Activated CD4-positive, alpha-beta T cell treated with anti-CD3 and anti-CD28 coated beads for 36 hours (primary cell): ENCODE data around the gene NDUFV2. TPM values are rescaled to one million over a fixed set of nuclear protein-coding genes. Genes with fewer than 3 reads are reported as not detected.
A peak's percentile ranks its signal among the peaks of the same experiment; 100 is the strongest.

Experiments used
- ATAC-seq: fragments of 200-7000 bp; cut with Tn5 transposase; one replicate; pipeline ENCODE4 v1.10.0; 2021; ENCODE audit warnings: mild to moderate bottlenecking, moderate library complexity
- CTCF ChIA-PET: fragments of 350-600 bp; sonication (Branson Sonifier 250); formaldehyde crosslinking; loops from one replicate; lab custom pipeline; 2021; ENCODE audit warnings: antibody characterized with exemption; lab: Charles Lee
- POLR2A ChIA-PET: fragments of 350-600 bp; sonication (Branson Sonifier 250); formaldehyde crosslinking; loops from one replicate; lab custom pipeline; 2021; ENCODE audit warnings: antibody characterized with exemption, inconsistent platforms; lab: Charles Lee
- DNase-seq: peaks from one replicate; pipeline ENCODE4 v3.0.0-alpha.2; 2020
- H3K27ac Mint-ChIP-seq: one replicate; pipeline ENCODE4 v1.8.0; 2021; ENCODE audit warnings: mixed read lengths
- H3K27me3 Mint-ChIP-seq: one replicate; pipeline ENCODE4 v1.8.0; 2021; ENCODE audit warnings: mixed read lengths
- H3K36me3 Mint-ChIP-seq: one replicate; pipeline ENCODE4 v1.8.0; 2021; ENCODE audit warnings: low read depth, mixed read lengths
- H3K4me1 Mint-ChIP-seq: one replicate; pipeline ENCODE4 v1.8.0; 2021; ENCODE audit warnings: mixed read lengths
- H3K4me3 Mint-ChIP-seq: one replicate; pipeline ENCODE4 v1.8.0; 2021; ENCODE audit warnings: mild to moderate bottlenecking, moderate library complexity, mixed read lengths
- H3K9me3 Mint-ChIP-seq: one replicate; pipeline ENCODE4 v1.8.0; 2021; ENCODE audit warnings: low read depth, mixed read lengths
- intact Hi-C, 2 experiments: fragments of 100-400 bp; cut with DNase I in 1 of 2; cut with micrococcal nuclease in 1 of 2; formaldehyde crosslinking; loops; one replicate each; pipeline versions ENCODE4 v1.14.2 to v1.15.1; 2022 to 2024; cut with DNase I, micrococcal nuclease
- total RNA-seq, 2 experiments: library from RNA; stranded (reverse); gene quantifications; one replicate each; pipeline ENCODE4 v1.2.3, GENCODE V29; 2021

NDUFV2 gene
- total RNA-seq, 2 experiments from 2014 or later = 331 to 372 TPM

DNA sequence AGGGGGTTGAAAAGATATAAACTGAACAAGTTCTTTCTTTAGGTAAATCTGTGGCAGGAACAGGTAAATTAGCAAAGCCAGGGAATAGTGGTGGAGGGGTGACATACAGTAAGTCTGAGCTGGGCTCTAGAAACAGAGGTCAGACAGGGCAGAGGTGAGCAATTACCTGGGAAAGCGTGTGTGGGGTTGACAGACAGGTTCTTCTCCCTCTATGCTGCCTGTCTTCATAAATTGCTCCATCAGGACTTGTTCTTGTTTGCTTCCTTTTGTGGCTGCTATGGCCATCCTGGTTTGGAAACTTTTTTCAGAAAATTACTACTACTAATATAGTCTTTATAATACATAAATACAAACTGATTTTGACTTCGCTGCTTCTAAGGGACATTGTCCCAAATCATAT lies 30.7 kb downstream of the NDUFV2 start:
- peak overlapping the region; percentile 52 for H3K27ac Mint-ChIP-seq
- H3K27me3 Mint-ChIP-seq = no peaks in the 10 kb centered on the region
- H3K4me3 Mint-ChIP-seq = no peak overlapping the region
- ATAC-seq (no peak), DNase-seq (no peak)
- ChIA-PET CTCF (interaction anchor here (1.0 kb wide), 1 partner anchor 51 kb away, joined by 4 read pairs; no protein-coding TSS in a partner anchor), POLR2A (interaction anchor here (0.6 kb wide), 1 partner anchor 15 kb away, joined by 5 read pairs; no protein-coding TSS in a partner anchor)
- H3K36me3 Mint-ChIP-seq = peaks cover 56% of the 10 kb centered on the region
- intact Hi-C loops = no loop called here
- no peaks in the 10 kb centered on the region for H3K9me3 Mint-ChIP-seq
- peaks cover 40% of the 10 kb centered on the region for H3K4me1 Mint-ChIP-seq

GRCh38 chr18:9135081-9135911 lies 32.8 kb downstream of the NDUFV2 start:
- Mint-ChIP-seq H3K9me3 (no peaks in the 10 kb centered on the region), H3K4me3 (peak overlapping the region; percentile 86), H3K4me1 (peaks cover 45% of the 10 kb centered on the region), H3K36me3 (peaks cover 53% of the 10 kb centered on the region), H3K27me3 (no peaks in the 10 kb centered on the region), H3K27ac (peak overlapping the region; percentile 86)
- DNase-seq (no peak), ATAC-seq (no peak)
- intact Hi-C loops = loop anchor here (1.0 to 5.0 kb wide), 4 partner anchors 13 to 528 kb away; partner anchors contain the start of gene RAB12 (in 1 of the 2)
- ChIA-PET POLR2A (interaction anchor here (0.5 to 5.2 kb wide), 6 partner anchors 17 to 53 kb away, joined by 3 to 30 read pairs (median 5); partner anchors contain the start of gene NDUFV2), CTCF (interaction anchor here (0.6 to 1.4 kb wide), 10 partner anchors 8 to 532 kb away, joined by 3 to 6 read pairs (median 4); no protein-coding TSS in a partner anchor)

DNA sequence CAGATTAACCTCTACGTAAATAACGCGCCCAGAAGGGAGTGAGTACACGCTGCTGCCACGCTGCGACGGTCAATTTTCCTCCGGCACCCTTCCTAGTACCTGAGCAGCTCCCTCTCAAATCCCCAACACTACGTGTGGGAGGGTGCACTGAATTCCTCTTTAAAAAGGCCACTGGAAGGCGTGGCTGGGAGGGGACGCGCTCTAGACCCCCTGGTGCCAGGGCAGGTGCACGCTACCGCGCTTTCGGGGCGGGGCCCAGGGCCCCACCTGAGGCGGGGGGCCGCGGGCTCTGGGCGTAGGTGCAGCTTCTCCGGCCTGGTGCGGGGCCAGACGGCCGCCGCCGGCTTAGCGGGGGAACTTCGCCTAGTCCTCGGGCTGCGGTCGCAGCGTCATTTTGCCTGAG lies 33.4 kb downstream of the NDUFV2 start:
- Mint-ChIP-seq H3K4me1 (peaks cover 47% of the 10 kb centered on the region), H3K4me3 (peak overlapping the region; percentile 86), H3K27ac (peak overlapping the region; percentile 96), H3K9me3 (no peaks in the 10 kb centered on the region), H3K27me3 (no peaks in the 10 kb centered on the region), H3K36me3 (peaks cover 50% of the 10 kb centered on the region)
- ChIA-PET POLR2A (interaction anchor here (0.5 to 5.2 kb wide), 6 partner anchors 18 to 53 kb away, joined by 3 to 30 read pairs (median 5); partner anchors contain the start of gene NDUFV2), CTCF (interaction anchor here (0.7 to 1.4 kb wide), 7 partner anchors 9 to 40 kb away, joined by 3 to 6 read pairs (median 4); no protein-coding TSS in a partner anchor)
- peak; percentile 14 for ATAC-seq
- DNase-seq = no peak
- intact Hi-C loops = loop anchor here (1.0 to 5.0 kb wide), 13 partner anchors 14 to 777 kb away; partner anchors contain the start of genes NDUFV2 (in 2 of the 2), MTCL1 (in 1 of the 2), RAB12 (in 1 of the 2) and RALBP1 (in 1 of the 2)

GRCh38 chr18:9136315-9137155 lies 34.0 kb downstream of the NDUFV2 start, which contains the start of gene ANKRD12:
TSS of gene ANKRD12 (plus strand) at chr18:9136781. CDS start at chr18:9182433, 45,652 bp downstream.
- intact Hi-C loops = loop anchor here (1.0 to 5.0 kb wide), 15 partner anchors 18 to 777 kb away; partner anchors contain the start of genes NDUFV2 (in 2 of the 2), MTCL1 (in 1 of the 2), RAB12 (in 1 of the 2) and RALBP1 (in 1 of the 2)
- DNase-seq (peak; percentile 98), ATAC-seq (peak; percentile 75)
- Mint-ChIP-seq H3K27ac (peak within 1 kb of the TSS; percentile 97), H3K4me1 (peaks cover 53% of the 10 kb centered on the region), H3K4me3 (peak within 1 kb of the TSS; percentile 86), H3K9me3 (no peaks in the 10 kb centered on the region), H3K36me3 (peaks cover 52% of the 10 kb centered on the region), H3K27me3 (no peaks in the 10 kb centered on the region)
- CTCF ChIA-PET = interaction anchor here (1.0 to 1.6 kb wide), 4 partner anchors 10 to 53 kb away, joined by 4 to 6 read pairs (median 4); no protein-coding TSS in a partner anchor
- POLR2A ChIA-PET = interaction anchor here (0.6 to 5.2 kb wide), 10 partner anchors 18 to 54 kb away, joined by 3 to 30 read pairs (median 5); partner anchors contain the start of gene NDUFV2

DNA sequence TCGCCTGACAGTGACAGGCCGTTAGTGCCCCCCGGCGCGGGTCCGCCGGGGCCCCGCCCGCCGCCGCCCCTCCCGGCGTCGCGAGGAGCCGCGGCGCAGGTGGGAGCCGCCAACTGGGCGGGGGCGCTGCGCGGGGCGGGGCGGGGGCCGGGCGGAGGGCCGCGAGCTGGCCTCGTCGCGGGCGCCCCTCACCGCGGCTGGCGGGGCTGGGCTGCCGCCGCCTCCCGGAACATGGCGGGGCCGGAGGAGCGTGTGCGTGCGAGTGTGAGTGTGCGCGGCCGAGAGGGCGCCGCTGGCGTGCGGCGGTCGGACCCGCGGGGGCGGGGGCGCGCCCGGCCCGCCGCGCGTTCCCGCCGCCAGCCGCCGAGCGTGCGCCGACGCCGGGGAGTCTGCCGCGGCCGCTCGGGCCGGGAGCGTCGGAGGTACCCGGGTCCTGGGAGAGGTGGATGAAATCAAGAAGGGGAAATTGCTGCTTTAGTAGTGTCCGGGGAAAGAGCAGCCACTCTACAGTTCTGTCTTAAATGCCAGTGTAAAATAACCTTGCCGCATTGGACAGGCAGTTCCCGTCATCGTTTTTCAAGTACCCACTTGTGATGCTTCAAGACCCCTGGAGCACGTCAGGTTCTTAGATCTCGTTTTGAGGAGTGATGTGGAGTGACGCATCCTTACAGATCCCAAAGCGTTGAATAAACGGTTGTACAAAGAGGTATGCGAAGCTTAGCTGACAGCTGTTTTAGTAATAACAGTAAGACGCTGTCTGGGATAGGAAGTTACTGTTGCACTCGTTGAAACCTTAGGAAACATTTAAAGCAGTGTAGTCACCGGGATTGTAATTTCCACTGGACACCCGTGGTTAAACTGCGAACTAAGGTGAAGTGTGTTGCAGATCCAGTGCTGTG lies 34.9 kb downstream of the NDUFV2 start:
- Mint-ChIP-seq H3K4me1 (peaks cover 61% of the 10 kb centered on the region), H3K4me3 (peak overlapping the region; percentile 86), H3K27ac (peak overlapping the region; percentile 92), H3K36me3 (peaks cover 49% of the 10 kb centered on the region), H3K27me3 (no peaks in the 10 kb centered on the region), H3K9me3 (no peaks in the 10 kb centered on the region)
- ChIA-PET POLR2A (interaction anchor here (0.8 to 5.2 kb wide), 10 partner anchors 20 to 64 kb away, joined by 3 to 30 read pairs (median 6); partner anchors contain the start of gene NDUFV2), CTCF (interaction anchor here (0.9 to 2.4 kb wide), 4 partner anchors 21 to 64 kb away, joined by 4 to 15 read pairs (median 5); no protein-coding TSS in a partner anchor)
- intact Hi-C loops = loop anchor here (1.0 to 5.0 kb wide), 10 partner anchors 43 to 530 kb away; partner anchors contain the start of genes MTCL1 (in 1 of the 2), RAB12 (in 1 of the 2) and TWSG1 (in 1 of the 2)
- peak; percentile 82 for DNase-seq
- peak; percentile 33 for ATAC-seq

DNA sequence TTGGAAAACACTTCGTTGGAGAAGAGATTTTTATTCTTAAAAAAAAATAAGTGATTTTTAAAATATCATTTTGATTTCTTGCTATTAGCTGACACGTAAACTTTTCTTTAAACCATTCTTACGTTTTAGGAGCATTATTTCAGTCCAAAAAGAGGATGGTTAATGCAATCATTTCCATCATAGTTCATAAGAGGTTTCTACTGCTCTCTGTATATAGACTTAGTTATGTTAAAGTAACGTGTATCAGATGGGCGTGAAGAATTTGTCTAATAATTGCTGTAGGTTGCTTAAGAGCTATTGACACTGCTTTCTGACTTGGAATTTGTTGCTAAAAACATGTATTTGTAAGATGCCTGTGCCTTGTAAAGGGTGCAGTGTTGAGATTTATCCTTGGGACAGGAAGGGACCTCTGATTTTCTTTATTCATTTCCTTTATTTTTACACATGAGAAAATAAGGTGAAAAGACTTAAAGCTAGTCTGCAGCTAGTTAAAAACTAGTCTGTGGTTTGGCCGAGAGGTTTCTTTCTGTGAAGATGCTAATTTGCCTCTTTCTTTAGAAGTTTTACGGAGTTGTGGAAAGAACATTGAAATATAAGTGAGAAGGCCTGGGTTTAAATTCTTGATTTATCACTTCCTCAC lies 37.0 kb downstream of the NDUFV2 start:
- POLR2A ChIA-PET = interaction anchor here (0.6 to 5.2 kb wide), 7 partner anchors 17 to 71 kb away, joined by 3 to 30 read pairs (median 6); no protein-coding TSS in a partner anchor
- peaks cover 64% of the 10 kb centered on the region for H3K4me1 Mint-ChIP-seq
- no peaks in the 10 kb centered on the region for H3K9me3 Mint-ChIP-seq
- H3K36me3 Mint-ChIP-seq = peaks cover 43% of the 10 kb centered on the region
- ATAC-seq (no peak), DNase-seq (no peak)
- peak overlapping the region; percentile 86 for H3K4me3 Mint-ChIP-seq
- no peaks in the 10 kb centered on the region for H3K27me3 Mint-ChIP-seq
- CTCF ChIA-PET = interaction anchor here (1.2 to 3.1 kb wide), 5 partner anchors 8 to 66 kb away, joined by 5 to 15 read pairs (median 10); no protein-coding TSS in a partner anchor
- intact Hi-C loops = loop anchor here (5.0 to 10.0 kb wide), 6 partner anchors 198 to 532 kb away; partner anchors contain the start of genes MTCL1 (in 1 of the 2), RAB12 (in 1 of the 2) and RALBP1 (in 1 of the 2)
- H3K27ac Mint-ChIP-seq = peak overlapping the region; percentile 92

GRCh38 chr18:9140381-9140780 lies 37.9 kb downstream of the NDUFV2 start:
- Mint-ChIP-seq H3K4me3 (peak overlapping the region; percentile 86), H3K36me3 (peaks cover 39% of the 10 kb centered on the region), H3K9me3 (no peaks in the 10 kb centered on the region), H3K4me1 (peaks cover 65% of the 10 kb centered on the region), H3K27ac (peak overlapping the region; percentile 92), H3K27me3 (no peaks in the 10 kb centered on the region)
- CTCF ChIA-PET = interaction anchor here (1.5 to 3.1 kb wide), 3 partner anchors 11 to 57 kb away, joined by 5 to 12 read pairs (median 10); no protein-coding TSS in a partner anchor
- intact Hi-C loops = loop anchor here in 1 of 2 experiments (10.0 kb wide), 3 partner anchors 334 to 436 kb away; partner anchors contain the start of genes MTCL1 and RALBP1
- DNase-seq = no peak
- POLR2A ChIA-PET = interaction anchor here (0.6 to 2.2 kb wide), 3 partner anchors 16 to 62 kb away, joined by 3 to 9 read pairs (median 6); no protein-coding TSS in a partner anchor
- ATAC-seq = no peak

- Mint-ChIP-seq H3K4me1 (peaks cover 66% of the 10 kb centered on the region), H3K36me3 (peaks cover 34% of the 10 kb centered on the region), H3K9me3 (no peaks in the 10 kb centered on the region), H3K4me3 (peak overlapping the region; percentile 86), H3K27ac (peak overlapping the region; percentile 92), H3K27me3 (no peaks in the 10 kb centered on the region)
- ATAC-seq (no peak), DNase-seq (no peak)
- CTCF ChIA-PET = interaction anchor here (1.0 to 3.1 kb wide), 6 partner anchors 10 to 67 kb away, joined by 3 to 12 read pairs (median 4); no protein-coding TSS in a partner anchor
- POLR2A ChIA-PET = interaction anchor here (0.7 to 1.2 kb wide), 3 partner anchors 15 to 67 kb away, joined by 4 to 6 read pairs (median 5); no protein-coding TSS in a partner anchor
- intact Hi-C loops = loop anchor here in 1 of 2 experiments (10.0 kb wide), 3 partner anchors 334 to 436 kb away; partner anchors contain the start of genes MTCL1 and RALBP1
Measured at GRCh38 chr18:9140984-9141383, 38.5 kb downstream of the NDUFV2 start.
